WTC11 (cell line): ENCODE measurements around the gene MYBPHL. TPM values are rescaled to one million over a fixed set of nuclear protein-coding genes. Genes with fewer than 3 reads are reported as not detected.

Experiments used
- AFF4 ChIP-seq: sonication (generic); formaldehyde crosslinking; IDR thresholded peaks from 2 replicates; pipeline ENCODE4 v1.8.1; 2023; ENCODE audit warnings: mild to moderate bottlenecking, missing genetic modification reagents, borderline replicate concordance
- ARID4B ChIP-seq: sonication (generic); formaldehyde crosslinking; IDR thresholded peaks from 2 replicates; pipeline ENCODE4 v1.8.0; 2023; ENCODE audit warnings: missing genetic modification reagents, mild to moderate bottlenecking, borderline replicate concordance
- ATF1 ChIP-seq: sonication (generic); formaldehyde crosslinking; IDR thresholded peaks from 2 replicates; pipeline ENCODE4 v1.8.1; 2023; ENCODE audit warnings: mild to moderate bottlenecking, moderate library complexity, missing genetic modification reagents
- CREB1 ChIP-seq: sonication (generic); formaldehyde crosslinking; IDR thresholded peaks from 2 replicates; pipeline ENCODE4 v1.8.0; 2023; ENCODE audit warnings: mild to moderate bottlenecking, missing genetic modification reagents
- CTCF ChIP-seq: fragments of 200-600 bp; IDR thresholded peaks from 2 replicates; pipeline ENCODE4 v1.8.0; 2022; ENCODE audit warnings: antibody characterized with exemption
- EMX1 ChIP-seq: fragments of 250-450 bp; sonication (Bioruptor Pico); IDR thresholded peaks from 2 replicates; pipeline ENCODE4 v1.8.0; 2021; ENCODE audit warnings: mild to moderate bottlenecking
- FOXJ3 ChIP-seq: sonication (generic); formaldehyde crosslinking; IDR thresholded peaks from 2 replicates; pipeline ENCODE4 v1.9.0; 2021; ENCODE audit warnings: missing genetic modification reagents, mild to moderate bottlenecking, borderline replicate concordance
- GTF2I ChIP-seq: fragments of 250-450 bp; sonication (Bioruptor Pico); conservative IDR thresholded peaks from 2 replicates; pipeline ENCODE4 v1.4.0; 2021; ENCODE audit warnings: mild to moderate bottlenecking
- MAX ChIP-seq: sonication (generic); formaldehyde crosslinking; IDR thresholded peaks from 2 replicates; pipeline ENCODE4 v1.8.0; 2022; ENCODE audit warnings: mild to moderate bottlenecking, missing genetic modification reagents
- MLX ChIP-seq: sonication (generic); formaldehyde crosslinking; IDR thresholded peaks from 2 replicates; pipeline ENCODE4 v1.8.1; 2023; ENCODE audit warnings: mild to moderate bottlenecking, missing genetic modification reagents, moderate library complexity
- PRRX2 ChIP-seq: fragments of 250-450 bp; sonication (Bioruptor Pico); IDR thresholded peaks from 2 replicates; pipeline ENCODE4 v1.8.0; 2021; ENCODE audit warnings: mild to moderate bottlenecking
- RORB ChIP-seq: fragments of 250-450 bp; sonication (Bioruptor Pico); IDR thresholded peaks from 2 replicates; pipeline ENCODE4 v1.9.0; 2021; ENCODE audit warnings: mild to moderate bottlenecking
- SP1 ChIP-seq: sonication (generic); formaldehyde crosslinking; conservative IDR thresholded peaks from 2 replicates; pipeline ENCODE4 v1.8.1; 2022; ENCODE audit warnings: missing genetic modification reagents
- TCF7 ChIP-seq: sonication (generic); formaldehyde crosslinking; IDR thresholded peaks from 2 replicates; pipeline ENCODE4 v1.8.0; 2022; ENCODE audit warnings: mild to moderate bottlenecking, low read depth, missing genetic modification reagents, moderate library complexity
- ZBTB21 ChIP-seq: sonication (generic); formaldehyde crosslinking; IDR thresholded peaks from 2 replicates; pipeline ENCODE4 v1.8.1; 2023; ENCODE audit warnings: mild to moderate bottlenecking, missing genetic modification reagents, borderline replicate concordance
- ZMAT4 ChIP-seq: fragments of 250-450 bp; sonication (Bioruptor Pico); IDR thresholded peaks from 2 replicates; pipeline ENCODE4 v1.9.0; 2021; ENCODE audit warnings: mild to moderate bottlenecking
- ZNF425 ChIP-seq: fragments of 250-450 bp; sonication (Bioruptor Pico); conservative IDR thresholded peaks from 2 replicates; pipeline ENCODE4 v1.9.0; 2021; ENCODE audit warnings: mild to moderate bottlenecking
- ZNF532 ChIP-seq: fragments of 250-450 bp; sonication (Bioruptor Pico); IDR thresholded peaks from 2 replicates; pipeline ENCODE4 v1.9.0; 2021; ENCODE audit warnings: mild to moderate bottlenecking, borderline replicate concordance
- total RNA-seq: library from RNA; stranded (reverse); gene quantifications from 3 replicates; pipeline ENCODE4 v1.2.3, GENCODE V29; 2021

MYBPHL gene
- total RNA-seq, 1 experiment from 2014 or later = 1.2 TPM

- TF ChIP-seq ARID4B (CRISPR knock-in tag) (peak; percentile 96), ZNF532 (CRISPR knock-in tag) (peak; percentile 69; the same call in 1 of the 2 replicates), FOXJ3 (no peak), SP1 (CRISPR knock-in tag) (peak; percentile 76), TCF7 (peak; percentile 41; the same call in 1 of the 2 replicates), ZBTB21 (CRISPR knock-in tag) (no peak), ZNF425 (CRISPR knock-in tag) (no peak), AFF4 (CRISPR knock-in tag) (no peak), MLX (no peak), PRRX2 (CRISPR knock-in tag) (no peak), ATF1 (CRISPR knock-in tag) (no peak), RORB (CRISPR knock-in tag) (no peak), CREB1 (peak; percentile 82), GTF2I (CRISPR knock-in tag) (no peak), MAX (CRISPR knock-in tag) (peak; percentile 98), EMX1 (CRISPR knock-in tag) (no peak), CTCF (peak; percentile 97), ZMAT4 (CRISPR knock-in tag) (no peak)
These were observed 43.0 kb downstream of the MYBPHL start (continued) for GRCh38 chr1:109263597-109264378.
